ENCODE results near the gene PRCC. TPM values are rescaled to one million over a fixed set of nuclear protein-coding genes. Genes with fewer than 3 reads are reported as not detected.

The PRCC gene
- total and polyA plus RNA-seq, 2 of the 8 experiments (the other 6 are each of a cell fraction or from before 2014, with no cell fraction given): 95.2 to 115 TPM

DNA sequence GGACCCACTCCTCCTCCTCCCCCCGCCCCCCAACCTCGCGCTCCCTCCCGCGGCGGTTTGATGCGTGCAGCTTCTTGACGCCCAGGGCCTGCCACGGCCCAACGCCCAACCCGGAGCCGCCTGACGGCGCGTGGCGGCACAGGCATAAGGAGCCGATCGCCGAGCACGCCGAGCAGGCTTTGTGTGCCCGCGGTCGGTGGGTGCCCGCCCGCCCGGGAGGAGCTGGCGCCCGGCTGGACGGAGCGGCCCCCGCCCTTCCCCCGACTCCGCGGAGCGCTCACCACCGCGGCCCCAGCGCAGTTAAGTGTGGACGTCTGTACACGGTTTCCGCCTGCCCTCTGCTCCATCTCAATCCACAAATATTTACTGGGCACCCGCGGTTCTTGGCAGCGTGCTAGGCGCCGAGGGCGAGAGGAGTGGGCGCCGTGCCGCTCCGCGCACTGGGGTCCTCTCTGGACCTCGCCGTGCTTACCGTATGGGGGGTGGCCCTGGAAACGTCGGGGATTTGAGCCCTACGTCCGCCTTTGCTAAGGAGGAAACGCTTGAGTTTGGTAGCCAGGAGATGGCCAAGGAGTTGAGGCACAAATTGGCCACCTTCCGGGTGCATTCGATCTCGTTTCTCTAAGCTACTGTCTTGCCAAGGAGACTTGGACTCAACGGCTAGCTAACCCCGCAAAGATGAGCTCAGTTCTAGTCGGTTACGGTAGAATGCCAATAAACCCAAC lies 15.4 kb upstream of the PRCC start (continued):
- TF ChIP-seq KDM4A (IDR thresholded peaks at IDR 0.05; ENCODE audit: low read depth, low read length, severe bottlenecking) (peak; percentile 91), CBX5 (IDR thresholded peaks at IDR 0.05; ENCODE audit: low read depth, low read length) (no peak), RAD21 (IDR thresholded peaks at IDR 0.05 in 1 of 2, conservative IDR thresholded peaks at IDR 0.05 in 1 of 2; ENCODE audit: low read depth in 2 of 2, low read length in 2 of 2) (no peak), HDAC2 (IDR thresholded peaks at IDR 0.05; ENCODE audit: borderline replicate concordance in 1 of 2, low read depth in 2 of 2, low read length in 2 of 2) (peak; percentile 46 to 79; a peak in 2 of 4 replicates)
- TF ChIP-seq, protein P1, sequence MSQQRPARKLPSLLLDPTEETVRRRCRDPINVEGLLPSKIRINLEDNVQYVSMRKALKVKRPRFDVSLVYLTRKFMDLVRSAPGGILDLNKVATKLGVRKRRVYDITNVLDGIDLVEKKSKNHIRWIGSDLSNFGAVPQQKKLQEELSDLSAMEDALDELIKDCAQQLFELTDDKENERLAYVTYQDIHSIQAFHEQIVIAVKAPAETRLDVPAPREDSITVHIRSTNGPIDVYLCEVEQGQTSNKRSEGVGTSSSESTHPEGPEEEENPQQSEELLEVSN (IDR thresholded peaks at IDR 0.05): peak; percentile 65
